Transverse colon (tissue), 4 donors: Measurements from ENCODE around the gene ANKRD23.

Experiments
- EP300 ChIP-seq: sonication (generic); formaldehyde crosslinking; IDR thresholded peaks from one replicate; pipeline ENCODE4 v1.6.1; 2017; ENCODE audit warnings: antibody characterized with exemption, low read depth
- POLR2A ChIP-seq: fragments of 450-650 bp; IDR thresholded peaks from one replicate; pipeline ENCODE4 v1.6.1; 2016; ENCODE audit warnings: antibody characterized with exemption, mild to moderate bottlenecking, moderate library complexity
- POLR2AphosphoS5 ChIP-seq, 3 donors: sonication (generic); formaldehyde crosslinking; IDR thresholded peaks; one replicate each; pipeline ENCODE4 v1.6.1; 2016; ENCODE audit warnings: antibody characterized with exemption in 3 of 3
- TF ChIP-seq, protein P1 (sequence below), 5 experiments: fragments of 200-600 bp in 3 of 5; fragments of 450-650 bp in 2 of 5; sonication (generic) in 3 of 5; IDR thresholded peaks; 1 replicate in 2 of 5; 2 replicates in 3 of 5; pipeline ENCODE4 v1.5.1; 2016 to 2017; ENCODE audit warnings: antibody characterized with exemption in 5 of 5, inconsistent platforms in 3 of 5, mild to moderate bottlenecking in 2 of 5, moderate library complexity in 1 of 5

DNA sequence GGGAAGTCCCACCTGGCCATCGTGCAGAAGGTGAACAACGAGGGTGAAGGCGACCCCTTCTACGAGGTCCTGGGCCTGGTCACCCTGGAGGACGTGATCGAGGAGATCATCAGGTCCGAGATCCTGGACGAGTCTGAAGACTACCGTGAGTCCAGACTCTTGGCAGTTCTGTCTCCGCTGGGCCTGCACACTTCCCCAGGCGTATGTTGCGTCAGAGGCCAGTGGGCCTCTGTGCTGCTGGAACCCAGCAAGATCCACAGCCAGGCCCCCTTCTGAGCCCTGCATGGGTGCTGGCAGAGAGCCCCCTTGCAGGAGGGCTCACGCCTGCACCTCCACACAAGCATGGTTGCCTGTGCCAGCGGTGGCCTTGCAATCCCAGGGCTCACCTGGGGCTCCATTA, 18.8 kb downstream of the ANKRD23 start:
- TF ChIP-seq, protein P1, sequence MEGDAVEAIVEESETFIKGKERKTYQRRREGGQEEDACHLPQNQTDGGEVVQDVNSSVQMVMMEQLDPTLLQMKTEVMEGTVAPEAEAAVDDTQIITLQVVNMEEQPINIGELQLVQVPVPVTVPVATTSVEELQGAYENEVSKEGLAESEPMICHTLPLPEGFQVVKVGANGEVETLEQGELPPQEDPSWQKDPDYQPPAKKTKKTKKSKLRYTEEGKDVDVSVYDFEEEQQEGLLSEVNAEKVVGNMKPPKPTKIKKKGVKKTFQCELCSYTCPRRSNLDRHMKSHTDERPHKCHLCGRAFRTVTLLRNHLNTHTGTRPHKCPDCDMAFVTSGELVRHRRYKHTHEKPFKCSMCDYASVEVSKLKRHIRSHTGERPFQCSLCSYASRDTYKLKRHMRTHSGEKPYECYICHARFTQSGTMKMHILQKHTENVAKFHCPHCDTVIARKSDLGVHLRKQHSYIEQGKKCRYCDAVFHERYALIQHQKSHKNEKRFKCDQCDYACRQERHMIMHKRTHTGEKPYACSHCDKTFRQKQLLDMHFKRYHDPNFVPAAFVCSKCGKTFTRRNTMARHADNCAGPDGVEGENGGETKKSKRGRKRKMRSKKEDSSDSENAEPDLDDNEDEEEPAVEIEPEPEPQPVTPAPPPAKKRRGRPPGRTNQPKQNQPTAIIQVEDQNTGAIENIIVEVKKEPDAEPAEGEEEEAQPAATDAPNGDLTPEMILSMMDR (IDR thresholded peaks at IDR 0.05): no peak
- TF ChIP-seq POLR2AphosphoS5 (IDR thresholded peaks at IDR 0.05) (no peak), POLR2A (no peak), EP300 (no peak)
